ENCODE results near the gene SORCS2. TPM values are rescaled to one million over a fixed set of nuclear protein-coding genes. Genes with fewer than 3 reads are reported as not detected.

The SORCS2 gene
- total and polyA plus RNA-seq, 4 donors = 2.2 to 7.7 (median 2.5) TPM

DNA sequence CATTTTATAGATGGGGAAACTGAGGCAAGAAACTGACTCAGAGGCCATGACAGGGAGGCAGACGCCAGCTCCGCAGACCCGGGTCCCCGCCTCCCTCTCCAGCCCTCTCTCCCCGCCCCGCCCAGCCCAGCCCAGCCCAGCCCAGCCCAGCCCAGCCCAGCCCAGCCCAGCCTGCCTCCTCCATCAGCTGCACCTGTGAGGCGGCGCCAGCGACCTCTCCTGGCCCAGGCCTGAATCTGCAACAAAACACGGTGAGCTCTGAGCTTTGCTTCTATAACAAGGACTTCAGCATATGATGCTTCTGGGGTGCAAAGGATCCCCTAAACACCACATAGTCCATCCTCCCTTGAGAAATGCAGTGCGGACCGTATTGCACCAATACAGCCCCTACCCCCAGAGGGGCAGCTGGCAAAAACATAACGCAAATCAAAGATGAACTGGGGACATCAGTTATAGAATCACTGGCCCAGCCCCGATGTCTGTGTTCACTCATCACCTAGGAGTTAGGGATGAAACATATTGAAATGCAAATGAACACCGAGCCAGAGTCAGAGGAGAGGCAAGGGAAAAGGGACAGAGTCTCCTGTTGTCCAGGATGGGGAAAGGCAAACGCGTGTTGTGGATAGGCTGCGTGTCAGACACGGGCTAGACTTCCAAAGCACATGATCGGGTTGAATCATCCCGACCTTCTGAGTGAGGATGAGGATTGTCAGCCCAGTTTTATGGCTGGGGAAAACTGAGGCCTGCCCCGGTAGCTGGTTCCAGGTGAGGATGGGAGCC, 458.5 kb downstream of the SORCS2 start:
- ATAC-seq (ENCODE audit: insufficient read depth, low FRiP score) = no peak
- WGBS, 2 donors = 58 to 64% methylated on average over 21 to 22 of the region's 22 CpGs

GRCh38 chr4:7651461-7651921, 459.2 kb downstream of the SORCS2 start:
- Histone ChIP-seq H3K9me3 (ENCODE audit: control insufficient read depth in 4 of 4, insufficient read depth in 3 of 4, low read length in 3 of 4) (no peaks in the 10 kb centered on the region), H3K9ac (ENCODE audit: insufficient read depth in 1 of 2, low read length in 2 of 2) (no peak overlapping the region), H3K36me3 (ENCODE audit: control insufficient read depth in 4 of 4, insufficient read depth in 4 of 4, low read length in 4 of 4) (no peaks in the 10 kb centered on the region), H3K4me1 (ENCODE audit: control insufficient read depth in 5 of 5, insufficient read depth in 5 of 5, low read length in 5 of 5) (peaks cover 0 to 29% (median 4%) of the 10 kb centered on the region in 5 donors), H3K4me3 (no peak overlapping the region), H3K27me3 (ENCODE audit: control insufficient read depth in 3 of 3, insufficient read depth in 3 of 3, low read length in 2 of 3) (peaks cover 0 to 4% (median 0%) of the 10 kb centered on the region in 3 donors), H3K27ac (ENCODE audit: low read depth in 1 of 2, low read length in 1 of 2) (no peak overlapping the region)
- peak; percentile 76 to 81 (median 79) for DNase-seq
- 58 to 62% methylated on average over 8 of the region's 8 CpGs for WGBS, 2 donors
- no peak for ATAC-seq (ENCODE audit: insufficient read depth, low FRiP score)
- TF ChIP-seq, protein P1, sequence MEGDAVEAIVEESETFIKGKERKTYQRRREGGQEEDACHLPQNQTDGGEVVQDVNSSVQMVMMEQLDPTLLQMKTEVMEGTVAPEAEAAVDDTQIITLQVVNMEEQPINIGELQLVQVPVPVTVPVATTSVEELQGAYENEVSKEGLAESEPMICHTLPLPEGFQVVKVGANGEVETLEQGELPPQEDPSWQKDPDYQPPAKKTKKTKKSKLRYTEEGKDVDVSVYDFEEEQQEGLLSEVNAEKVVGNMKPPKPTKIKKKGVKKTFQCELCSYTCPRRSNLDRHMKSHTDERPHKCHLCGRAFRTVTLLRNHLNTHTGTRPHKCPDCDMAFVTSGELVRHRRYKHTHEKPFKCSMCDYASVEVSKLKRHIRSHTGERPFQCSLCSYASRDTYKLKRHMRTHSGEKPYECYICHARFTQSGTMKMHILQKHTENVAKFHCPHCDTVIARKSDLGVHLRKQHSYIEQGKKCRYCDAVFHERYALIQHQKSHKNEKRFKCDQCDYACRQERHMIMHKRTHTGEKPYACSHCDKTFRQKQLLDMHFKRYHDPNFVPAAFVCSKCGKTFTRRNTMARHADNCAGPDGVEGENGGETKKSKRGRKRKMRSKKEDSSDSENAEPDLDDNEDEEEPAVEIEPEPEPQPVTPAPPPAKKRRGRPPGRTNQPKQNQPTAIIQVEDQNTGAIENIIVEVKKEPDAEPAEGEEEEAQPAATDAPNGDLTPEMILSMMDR (IDR thresholded peaks at IDR 0.05; ENCODE audit: control extremely low read depth, extremely low read depth) = no peak

More for the DNA sequence above, 458.5 kb downstream of the SORCS2 start:
- H3K27ac ChIP-seq (ENCODE audit: low read depth in 1 of 2, low read length in 1 of 2) = no peak overlapping the region
- H3K4me1 ChIP-seq (ENCODE audit: control insufficient read depth in 5 of 5, insufficient read depth in 5 of 5, low read length in 5 of 5) = peaks cover 0 to 25% (median 4%) of the 10 kb centered on the region in 5 donors
- DNase-seq = no peak
- H3K9ac ChIP-seq (ENCODE audit: insufficient read depth in 1 of 2, low read length in 2 of 2) = no peak overlapping the region
- no peak overlapping the region for H3K4me3 ChIP-seq
- no peaks in the 10 kb centered on the region for H3K36me3 ChIP-seq (ENCODE audit: control insufficient read depth in 4 of 4, insufficient read depth in 4 of 4, low read length in 4 of 4)
- H3K9me3 ChIP-seq (ENCODE audit: control insufficient read depth in 4 of 4, insufficient read depth in 3 of 4, low read length in 3 of 4) = peaks cover 0 to 2% (median 0%) of the 10 kb centered on the region in 4 donors
- H3K27me3 ChIP-seq (ENCODE audit: control insufficient read depth in 3 of 3, insufficient read depth in 3 of 3, low read length in 2 of 3) = peaks cover 0 to 4% (median 0%) of the 10 kb centered on the region in 3 donors
- TF ChIP-seq, protein P1 (IDR thresholded peaks at IDR 0.05; ENCODE audit: control extremely low read depth, extremely low read depth) = no peak

DNA sequence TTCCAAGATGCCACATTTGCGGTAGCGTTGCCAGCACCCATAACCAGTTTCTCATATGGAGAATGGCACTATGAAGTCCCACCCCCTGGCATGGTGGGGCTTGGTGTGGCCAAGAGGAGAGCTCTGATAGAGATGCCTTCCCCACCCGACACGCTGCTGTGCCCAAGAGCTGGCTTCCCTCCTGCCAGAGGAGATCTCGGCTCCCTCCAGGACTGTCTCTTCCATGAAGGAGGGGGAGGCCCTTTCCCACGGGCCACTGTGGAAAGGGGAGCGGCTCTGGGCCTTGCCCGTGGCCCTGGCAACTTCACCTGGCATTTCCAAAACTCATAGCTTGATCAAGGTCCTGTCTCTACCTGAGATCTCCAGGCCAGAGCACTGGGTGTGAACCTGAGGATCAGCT, 459.7 kb downstream of the SORCS2 start:
- 75 to 77% methylated on average over 8 of the region's 8 CpGs for WGBS, 2 donors
- ATAC-seq (ENCODE audit: insufficient read depth, low FRiP score) (no peak), DNase-seq (no peak)
- Histone ChIP-seq H3K9me3 (ENCODE audit: control insufficient read depth in 4 of 4, insufficient read depth in 3 of 4, low read length in 3 of 4) (no peaks in the 10 kb centered on the region), H3K27me3 (ENCODE audit: control insufficient read depth in 3 of 3, insufficient read depth in 3 of 3, low read length in 2 of 3) (peaks cover 0 to 4% (median 0%) of the 10 kb centered on the region in 3 donors), H3K27ac (ENCODE audit: low read depth in 1 of 2, low read length in 1 of 2) (no peak overlapping the region), H3K4me3 (no peak overlapping the region), H3K4me1 (ENCODE audit: control insufficient read depth in 5 of 5, insufficient read depth in 5 of 5, low read length in 5 of 5) (peaks cover 0 to 29% (median 4%) of the 10 kb centered on the region in 5 donors), H3K36me3 (ENCODE audit: control insufficient read depth in 4 of 4, insufficient read depth in 4 of 4, low read length in 4 of 4) (no peaks in the 10 kb centered on the region), H3K9ac (ENCODE audit: insufficient read depth in 1 of 2, low read length in 2 of 2) (no peak overlapping the region)
- TF ChIP-seq, protein P1 (IDR thresholded peaks at IDR 0.05; ENCODE audit: control extremely low read depth, extremely low read depth) = no peak
